Measurements from ENCODE around the gene ANKRD34C. TPM values are rescaled to one million over a fixed set of nuclear protein-coding genes. Genes with fewer than 3 reads are reported as not detected.

The ANKRD34C gene
- total and polyA plus RNA-seq, 12 donors: under 0.01 to 0.14 (median 0.10) TPM; not detected in 6

GRCh38 chr15:79322306-79322705, 39.8 kb downstream of the ANKRD34C start:
- WGBS, 4 donors: 95 to 100% (median 98%) methylated on average over 2 to 3 of the region's 3 CpGs
- DNase-seq: no peak
- Histone ChIP-seq H3K9me3 (replicated peaks in 1 of 3) (no peaks in the 10 kb centered on the region), H3K4me3 (no peak overlapping the region), H3K27ac (no peak overlapping the region), H3K27me3 (no peaks in the 10 kb centered on the region), H3K4me1 (replicated peaks in 1 of 2) (no peaks in the 10 kb centered on the region), H3K36me3 (replicated peaks in 1 of 2) (peaks cover 0 to 30% of the 10 kb centered on the region in 2 donors)
- intact Hi-C loops (cut with DNase I): no loop called here
- TF ChIP-seq CTCF (IDR thresholded peaks at IDR 0.05) (no peak), POLR2A (IDR thresholded peaks at IDR 0.05) (no peak)

- intact Hi-C loops (cut with DNase I): no loop called here
- 72 to 81% (median 74%) methylated on average over 6 of the region's 6 CpGs for WGBS, 4 donors
Measured at GRCh38 chr15:79322945-79323344, 40.4 kb downstream of the ANKRD34C start.

GRCh38 chr15:79329171-79329611, 46.7 kb downstream of the ANKRD34C start:
- DNase-seq: peak in 1 of 7 donors; percentile 21
- Histone ChIP-seq H3K4me3 (no peak overlapping the region), H3K9me3 (replicated peaks in 1 of 3) (no peaks in the 10 kb centered on the region), H3K4me1 (replicated peaks in 1 of 2) (no peaks in the 10 kb centered on the region), H3K27me3 (no peaks in the 10 kb centered on the region), H3K36me3 (replicated peaks in 1 of 2) (no peaks in the 10 kb centered on the region), H3K27ac (no peak overlapping the region)
- WGBS, 4 donors: 74 to 87% (median 84%) methylated on average over 2 of the region's 2 CpGs
- TF ChIP-seq CTCF (IDR thresholded peaks at IDR 0.05) (no peak), POLR2A (IDR thresholded peaks at IDR 0.05) (no peak)
- intact Hi-C loops (cut with DNase I): no loop called here

More at GRCh38 chr15:79322945-79323344, 40.4 kb downstream of the ANKRD34C start:
- Histone ChIP-seq H3K27ac (no peak overlapping the region), H3K4me3 (no peak overlapping the region), H3K9me3 (replicated peaks in 1 of 3) (no peaks in the 10 kb centered on the region), H3K4me1 (replicated peaks in 1 of 2) (no peaks in the 10 kb centered on the region), H3K36me3 (replicated peaks in 1 of 2) (peaks cover 0 to 23% of the 10 kb centered on the region in 2 donors), H3K27me3 (no peaks in the 10 kb centered on the region)
- no peak for DNase-seq
- TF ChIP-seq CTCF (IDR thresholded peaks at IDR 0.05) (no peak), POLR2A (IDR thresholded peaks at IDR 0.05) (no peak)

Other genes with a start within 250 kb of the ANKRD34C start
- 1 to 10 TPM in 2 of 9 donors, under 1 TPM in 7; 0.11 to 6.9 (median 0.52) TPM for gene RASGRF1, start 191.9 kb upstream of the ANKRD34C start, total RNA-seq
- gene RASGRF1, start 191.9 kb upstream of the ANKRD34C start, polyA plus RNA-seq: under 1 TPM; 0.18 to 0.80 (median 0.40) TPM
- gene TMED3, start 28.4 kb downstream of the ANKRD34C start, total RNA-seq: 10 to 100 TPM; 27.7 to 70.4 (median 39.1) TPM
- gene TMED3, start 28.4 kb downstream of the ANKRD34C start, polyA plus RNA-seq: 10 to 100 TPM; 23.5 to 38.7 (median 26.4) TPM
- gene MINAR1, start 149.6 kb downstream of the ANKRD34C start, total RNA-seq: 10 to 100 TPM in 7 of 9 donors, 1 to 10 TPM in 1, under 1 TPM in 1; 0.89 to 43.8 (median 25.3) TPM
- gene MINAR1, start 149.6 kb downstream of the ANKRD34C start, polyA plus RNA-seq: 10 to 100 TPM in 1 of 3 donors, 1 to 10 TPM in 2; 2.3 to 13.2 (median 6.1) TPM